ENCODE results near the gene GADD45A. TPM values are rescaled to one million over a fixed set of nuclear protein-coding genes. Genes with fewer than 3 reads are reported as not detected.
A peak's percentile ranks its signal among the peaks of the same experiment; 100 is the strongest.

Gene GADD45A
- total and polyA plus RNA-seq, 4 donors, result 26.3 to 57.9 (median 33.4) TPM

GRCh38 chr1:67716800-67717199, 31.8 kb downstream of the GADD45A start:
- Histone ChIP-seq H3K27me3 (ENCODE audit: control insufficient read depth in 4 of 4, insufficient read depth in 4 of 4, low read length in 3 of 4) (no peaks in the 10 kb centered on the region), H3K4me3 (ENCODE audit: low read depth in 1 of 3, low read length in 3 of 3) (no peak overlapping the region), H3K9me3 (ENCODE audit: control insufficient read depth in 4 of 4, low read length in 3 of 4) (no peaks in the 10 kb centered on the region), H3K27ac (ENCODE audit: low read depth in 1 of 2, low read length in 2 of 2) (peak overlapping the region in 1 of 2 donors; percentile 61), H3K9ac (ENCODE audit: low read depth in 1 of 2, low read length in 2 of 2) (no peak overlapping the region), H3K36me3 (ENCODE audit: control insufficient read depth in 4 of 4, insufficient read depth in 3 of 4, low read depth in 1 of 4, low read length in 3 of 4) (no peaks in the 10 kb centered on the region), H3K4me1 (ENCODE audit: control insufficient read depth in 4 of 4, insufficient read depth in 4 of 4, low read length in 3 of 4) (peaks cover 3 to 33% (median 21%) of the 10 kb centered on the region in 4 donors)
- WGBS, result 66% methylated on average over 4 of the region's 4 CpGs
- TF ChIP-seq FOXA1 (IDR thresholded peaks at IDR 0.05) (no peak), REST (IDR thresholded peaks at IDR 0.05) (no peak), NR2F2 (IDR thresholded peaks at IDR 0.05) (no peak), FOXA2 (IDR thresholded peaks at IDR 0.05) (no peak), GABPA (IDR thresholded peaks at IDR 0.05 in 1 of 2, conservative IDR thresholded peaks at IDR 0.05 in 1 of 2) (no peak), EGR1 (IDR thresholded peaks at IDR 0.05; ENCODE audit: low read depth in 2 of 2) (no peak)
- no peak for DNase-seq (ENCODE audit: low spot score)

GRCh38 chr1:67717876-67718275, 32.9 kb downstream of the GADD45A start:
- Histone ChIP-seq H3K27me3 (ENCODE audit: control insufficient read depth in 4 of 4, insufficient read depth in 4 of 4, low read length in 3 of 4) (no peaks in the 10 kb centered on the region), H3K9ac (ENCODE audit: low read depth in 1 of 2, low read length in 2 of 2) (no peak overlapping the region), H3K9me3 (ENCODE audit: control insufficient read depth in 4 of 4, low read length in 3 of 4) (no peaks in the 10 kb centered on the region), H3K27ac (ENCODE audit: low read depth in 1 of 2, low read length in 2 of 2) (peak overlapping the region; percentile 19 to 57), H3K36me3 (ENCODE audit: control insufficient read depth in 4 of 4, insufficient read depth in 3 of 4, low read depth in 1 of 4, low read length in 3 of 4) (no peaks in the 10 kb centered on the region), H3K4me3 (ENCODE audit: low read depth in 1 of 3, low read length in 3 of 3) (no peak overlapping the region), H3K4me1 (ENCODE audit: control insufficient read depth in 4 of 4, insufficient read depth in 4 of 4, low read length in 3 of 4) (peaks cover 3 to 33% (median 21%) of the 10 kb centered on the region in 4 donors)
- DNase-seq (ENCODE audit: low spot score), result no peak
- peak in 1 of 2 donors; percentile 7 for TF ChIP-seq JUND (IDR thresholded peaks at IDR 0.05)
- peak; percentile 60 to 88 for TF ChIP-seq RXRA (IDR thresholded peaks at IDR 0.05)
- TF ChIP-seq SP1 (IDR thresholded peaks at IDR 0.05), result no peak
- TF ChIP-seq, protein P1, sequence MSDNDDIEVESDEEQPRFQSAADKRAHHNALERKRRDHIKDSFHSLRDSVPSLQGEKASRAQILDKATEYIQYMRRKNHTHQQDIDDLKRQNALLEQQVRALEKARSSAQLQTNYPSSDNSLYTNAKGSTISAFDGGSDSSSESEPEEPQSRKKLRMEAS (IDR thresholded peaks at IDR 0.05), result peak; percentile 16
- peak in 1 of 2 donors; percentile 35 for TF ChIP-seq HNF4A (conservative IDR thresholded peaks at IDR 0.05)
- 81% methylated on average over 4 of the region's 4 CpGs for WGBS

DNA sequence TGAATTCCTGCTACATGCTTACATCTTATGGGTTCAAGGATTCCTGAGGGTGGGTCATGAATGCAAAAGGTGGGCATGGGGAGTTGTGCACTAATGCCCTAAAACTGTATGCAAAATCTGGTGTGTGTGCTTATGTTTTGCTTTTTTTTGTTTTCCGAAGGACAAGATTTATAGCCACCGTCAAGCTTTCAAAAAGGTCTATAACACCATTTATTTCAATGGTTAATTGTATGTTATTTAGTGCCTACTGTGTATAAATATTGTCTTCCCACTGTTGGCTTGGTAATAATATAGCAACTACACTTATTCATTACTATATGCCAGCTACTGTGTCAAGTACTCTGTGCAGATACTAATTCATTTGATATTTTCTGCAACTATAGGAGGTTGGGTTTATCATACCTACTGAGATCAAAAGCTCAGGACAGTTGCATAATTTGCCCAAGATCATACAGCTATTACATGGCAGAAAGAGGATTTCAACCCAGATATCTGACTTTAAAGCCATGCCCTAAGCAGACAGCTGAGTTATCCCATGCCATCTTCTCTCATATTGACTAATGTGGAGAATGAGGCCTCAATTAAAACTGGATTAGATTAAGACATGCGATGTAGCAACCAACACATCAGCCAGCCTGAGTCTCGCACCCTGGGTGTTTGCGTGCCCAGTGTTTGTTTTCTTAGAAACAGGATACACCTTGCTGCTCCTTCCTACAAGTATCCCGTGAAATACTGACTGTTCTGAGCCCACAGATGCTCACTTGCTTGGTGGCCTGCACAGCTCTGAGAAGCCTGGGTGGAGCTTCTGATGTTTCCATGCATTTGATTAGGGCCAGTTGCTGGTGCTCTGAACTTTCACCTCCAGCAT, 34.6 kb downstream of the GADD45A start:
- TF ChIP-seq TAF1 (conservative IDR thresholded peaks at IDR 0.05), result no peak
- no peak overlapping the region for H3K9ac ChIP-seq (ENCODE audit: low read depth in 1 of 2, low read length in 2 of 2)
- H3K27me3 ChIP-seq (ENCODE audit: control insufficient read depth in 4 of 4, insufficient read depth in 4 of 4, low read length in 3 of 4), result no peaks in the 10 kb centered on the region
- no peaks in the 10 kb centered on the region for H3K9me3 ChIP-seq (ENCODE audit: control insufficient read depth in 4 of 4, low read length in 3 of 4)
- H3K27ac ChIP-seq (ENCODE audit: low read depth in 1 of 2, low read length in 2 of 2), result no peak overlapping the region
- no peak for DNase-seq (ENCODE audit: low spot score)
- 89% methylated on average over 6 of the region's 6 CpGs for WGBS
- H3K4me1 ChIP-seq (ENCODE audit: control insufficient read depth in 4 of 4, insufficient read depth in 4 of 4, low read length in 3 of 4), result peaks cover 3 to 28% (median 19%) of the 10 kb centered on the region in 4 donors
- H3K4me3 ChIP-seq (ENCODE audit: low read depth in 1 of 3, low read length in 3 of 3), result no peak overlapping the region
- no peaks in the 10 kb centered on the region for H3K36me3 ChIP-seq (ENCODE audit: control insufficient read depth in 4 of 4, insufficient read depth in 3 of 4, low read depth in 1 of 4, low read length in 3 of 4)
